ENCODE results near the gene GSDME.

Gene GSDME

DNA sequence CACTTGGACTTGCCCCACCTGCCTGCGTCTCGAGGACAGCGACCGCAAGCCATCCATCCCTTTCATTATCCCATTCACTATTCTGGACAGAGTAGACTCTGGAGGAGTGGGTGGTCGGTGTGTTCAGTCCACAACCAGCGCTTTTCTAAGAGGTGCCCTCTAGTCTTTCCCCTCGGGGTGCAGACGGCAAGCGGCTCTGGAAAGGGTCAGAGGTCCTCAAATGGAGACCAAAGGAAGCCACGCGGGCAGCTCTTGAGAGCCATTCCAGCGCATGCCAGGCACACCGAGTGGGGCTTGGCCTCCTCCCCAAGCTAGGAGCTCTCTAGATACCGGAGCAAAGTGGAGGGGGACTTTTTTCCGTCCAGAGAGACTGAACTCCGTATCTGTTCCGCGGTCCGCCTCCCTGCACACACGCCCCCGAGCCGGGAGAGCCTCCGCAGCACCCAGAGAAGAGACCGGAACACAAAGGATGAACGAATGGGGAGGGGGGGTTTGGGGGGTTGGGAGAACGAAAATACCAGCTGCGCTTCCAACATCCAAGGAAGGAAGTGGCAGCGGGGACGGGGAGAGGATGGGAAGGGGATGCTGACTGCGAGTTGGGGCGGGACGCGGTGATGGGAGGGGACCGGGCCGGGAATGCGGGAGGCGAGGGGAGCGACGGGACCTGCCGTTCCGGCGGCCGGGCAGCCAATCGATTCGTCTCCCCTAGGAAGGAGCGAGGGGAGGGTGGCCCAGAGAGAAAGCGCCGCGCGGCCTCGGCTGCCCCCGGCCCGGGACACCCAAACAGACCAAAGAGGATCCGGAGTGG, 515 bp downstream of the GSDME start (continued):
- TF ChIP-seq, protein P1, sequence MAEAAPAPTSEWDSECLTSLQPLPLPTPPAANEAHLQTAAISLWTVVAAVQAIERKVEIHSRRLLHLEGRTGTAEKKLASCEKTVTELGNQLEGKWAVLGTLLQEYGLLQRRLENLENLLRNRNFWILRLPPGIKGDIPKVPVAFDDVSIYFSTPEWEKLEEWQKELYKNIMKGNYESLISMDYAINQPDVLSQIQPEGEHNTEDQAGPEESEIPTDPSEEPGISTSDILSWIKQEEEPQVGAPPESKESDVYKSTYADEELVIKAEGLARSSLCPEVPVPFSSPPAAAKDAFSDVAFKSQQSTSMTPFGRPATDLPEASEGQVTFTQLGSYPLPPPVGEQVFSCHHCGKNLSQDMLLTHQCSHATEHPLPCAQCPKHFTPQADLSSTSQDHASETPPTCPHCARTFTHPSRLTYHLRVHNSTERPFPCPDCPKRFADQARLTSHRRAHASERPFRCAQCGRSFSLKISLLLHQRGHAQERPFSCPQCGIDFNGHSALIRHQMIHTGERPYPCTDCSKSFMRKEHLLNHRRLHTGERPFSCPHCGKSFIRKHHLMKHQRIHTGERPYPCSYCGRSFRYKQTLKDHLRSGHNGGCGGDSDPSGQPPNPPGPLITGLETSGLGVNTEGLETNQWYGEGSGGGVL (tag by site-specific recombination; IDR thresholded peaks at IDR 0.05) = peak; percentile 74
- TF ChIP-seq, protein P2, sequence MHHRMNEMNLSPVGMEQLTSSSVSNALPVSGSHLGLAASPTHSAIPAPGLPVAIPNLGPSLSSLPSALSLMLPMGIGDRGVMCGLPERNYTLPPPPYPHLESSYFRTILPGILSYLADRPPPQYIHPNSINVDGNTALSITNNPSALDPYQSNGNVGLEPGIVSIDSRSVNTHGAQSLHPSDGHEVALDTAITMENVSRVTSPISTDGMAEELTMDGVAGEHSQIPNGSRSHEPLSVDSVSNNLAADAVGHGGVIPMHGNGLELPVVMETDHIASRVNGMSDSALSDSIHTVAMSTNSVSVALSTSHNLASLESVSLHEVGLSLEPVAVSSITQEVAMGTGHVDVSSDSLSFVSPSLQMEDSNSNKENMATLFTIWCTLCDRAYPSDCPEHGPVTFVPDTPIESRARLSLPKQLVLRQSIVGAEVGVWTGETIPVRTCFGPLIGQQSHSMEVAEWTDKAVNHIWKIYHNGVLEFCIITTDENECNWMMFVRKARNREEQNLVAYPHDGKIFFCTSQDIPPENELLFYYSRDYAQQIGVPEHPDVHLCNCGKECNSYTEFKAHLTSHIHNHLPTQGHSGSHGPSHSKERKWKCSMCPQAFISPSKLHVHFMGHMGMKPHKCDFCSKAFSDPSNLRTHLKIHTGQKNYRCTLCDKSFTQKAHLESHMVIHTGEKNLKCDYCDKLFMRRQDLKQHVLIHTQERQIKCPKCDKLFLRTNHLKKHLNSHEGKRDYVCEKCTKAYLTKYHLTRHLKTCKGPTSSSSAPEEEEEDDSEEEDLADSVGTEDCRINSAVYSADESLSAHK (tag by site-specific recombination; IDR thresholded peaks at IDR 0.05) = no peak
- TF ChIP-seq, protein P3, sequence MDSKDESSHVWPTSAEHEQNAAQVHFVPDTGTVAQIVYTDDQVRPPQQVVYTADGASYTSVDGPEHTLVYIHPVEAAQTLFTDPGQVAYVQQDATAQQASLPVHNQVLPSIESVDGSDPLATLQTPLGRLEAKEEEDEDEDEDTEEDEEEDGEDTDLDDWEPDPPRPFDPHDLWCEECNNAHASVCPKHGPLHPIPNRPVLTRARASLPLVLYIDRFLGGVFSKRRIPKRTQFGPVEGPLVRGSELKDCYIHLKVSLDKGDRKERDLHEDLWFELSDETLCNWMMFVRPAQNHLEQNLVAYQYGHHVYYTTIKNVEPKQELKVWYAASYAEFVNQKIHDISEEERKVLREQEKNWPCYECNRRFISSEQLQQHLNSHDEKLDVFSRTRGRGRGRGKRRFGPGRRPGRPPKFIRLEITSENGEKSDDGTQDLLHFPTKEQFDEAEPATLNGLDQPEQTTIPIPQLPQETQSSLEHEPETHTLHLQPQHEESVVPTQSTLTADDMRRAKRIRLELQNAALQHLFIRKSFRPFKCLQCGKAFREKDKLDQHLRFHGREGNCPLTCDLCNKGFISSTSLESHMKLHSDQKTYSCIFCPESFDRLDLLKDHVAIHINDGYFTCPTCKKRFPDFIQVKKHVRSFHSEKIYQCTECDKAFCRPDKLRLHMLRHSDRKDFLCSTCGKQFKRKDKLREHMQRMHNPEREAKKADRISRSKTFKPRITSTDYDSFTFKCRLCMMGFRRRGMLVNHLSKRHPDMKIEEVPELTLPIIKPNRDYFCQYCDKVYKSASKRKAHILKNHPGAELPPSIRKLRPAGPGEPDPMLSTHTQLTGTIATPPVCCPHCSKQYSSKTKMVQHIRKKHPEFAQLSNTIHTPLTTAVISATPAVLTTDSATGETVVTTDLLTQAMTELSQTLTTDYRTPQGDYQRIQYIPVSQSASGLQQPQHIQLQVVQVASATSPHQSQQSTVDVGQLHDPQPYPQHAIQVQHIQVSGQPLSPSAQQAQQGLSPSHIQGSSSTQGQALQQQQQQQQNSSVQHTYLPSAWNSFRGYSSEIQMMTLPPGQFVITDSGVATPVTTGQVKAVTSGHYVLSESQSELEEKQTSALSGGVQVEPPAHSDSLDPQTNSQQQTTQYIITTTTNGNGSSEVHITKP (tag by site-specific recombination; IDR thresholded peaks at IDR 0.05) = peak; percentile 82
- TF ChIP-seq, protein P4, sequence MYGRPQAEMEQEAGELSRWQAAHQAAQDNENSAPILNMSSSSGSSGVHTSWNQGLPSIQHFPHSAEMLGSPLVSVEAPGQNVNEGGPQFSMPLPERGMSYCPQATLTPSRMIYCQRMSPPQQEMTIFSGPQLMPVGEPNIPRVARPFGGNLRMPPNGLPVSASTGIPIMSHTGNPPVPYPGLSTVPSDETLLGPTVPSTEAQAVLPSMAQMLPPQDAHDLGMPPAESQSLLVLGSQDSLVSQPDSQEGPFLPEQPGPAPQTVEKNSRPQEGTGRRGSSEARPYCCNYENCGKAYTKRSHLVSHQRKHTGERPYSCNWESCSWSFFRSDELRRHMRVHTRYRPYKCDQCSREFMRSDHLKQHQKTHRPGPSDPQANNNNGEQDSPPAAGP (tag by site-specific recombination; IDR thresholded peaks at IDR 0.05) = 0 out of 2 replicates have a peak, but pooled peaks have one; percentile 23
- TF ChIP-seq, protein P5, sequence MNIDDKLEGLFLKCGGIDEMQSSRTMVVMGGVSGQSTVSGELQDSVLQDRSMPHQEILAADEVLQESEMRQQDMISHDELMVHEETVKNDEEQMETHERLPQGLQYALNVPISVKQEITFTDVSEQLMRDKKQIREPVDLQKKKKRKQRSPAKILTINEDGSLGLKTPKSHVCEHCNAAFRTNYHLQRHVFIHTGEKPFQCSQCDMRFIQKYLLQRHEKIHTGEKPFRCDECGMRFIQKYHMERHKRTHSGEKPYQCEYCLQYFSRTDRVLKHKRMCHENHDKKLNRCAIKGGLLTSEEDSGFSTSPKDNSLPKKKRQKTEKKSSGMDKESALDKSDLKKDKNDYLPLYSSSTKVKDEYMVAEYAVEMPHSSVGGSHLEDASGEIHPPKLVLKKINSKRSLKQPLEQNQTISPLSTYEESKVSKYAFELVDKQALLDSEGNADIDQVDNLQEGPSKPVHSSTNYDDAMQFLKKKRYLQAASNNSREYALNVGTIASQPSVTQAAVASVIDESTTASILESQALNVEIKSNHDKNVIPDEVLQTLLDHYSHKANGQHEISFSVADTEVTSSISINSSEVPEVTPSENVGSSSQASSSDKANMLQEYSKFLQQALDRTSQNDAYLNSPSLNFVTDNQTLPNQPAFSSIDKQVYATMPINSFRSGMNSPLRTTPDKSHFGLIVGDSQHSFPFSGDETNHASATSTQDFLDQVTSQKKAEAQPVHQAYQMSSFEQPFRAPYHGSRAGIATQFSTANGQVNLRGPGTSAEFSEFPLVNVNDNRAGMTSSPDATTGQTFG (tag by site-specific recombination; IDR thresholded peaks at IDR 0.05; ENCODE audit: borderline replicate concordance) = no peak
- TF ChIP-seq ZBTB20 (tag by site-specific recombination; IDR thresholded peaks at IDR 0.05) = peak; percentile 43; the same call in 1 of the 2 replicates
- TF ChIP-seq ZFP37 (tag by site-specific recombination; IDR thresholded peaks at IDR 0.05) = no peak
- TF ChIP-seq, protein P6, sequence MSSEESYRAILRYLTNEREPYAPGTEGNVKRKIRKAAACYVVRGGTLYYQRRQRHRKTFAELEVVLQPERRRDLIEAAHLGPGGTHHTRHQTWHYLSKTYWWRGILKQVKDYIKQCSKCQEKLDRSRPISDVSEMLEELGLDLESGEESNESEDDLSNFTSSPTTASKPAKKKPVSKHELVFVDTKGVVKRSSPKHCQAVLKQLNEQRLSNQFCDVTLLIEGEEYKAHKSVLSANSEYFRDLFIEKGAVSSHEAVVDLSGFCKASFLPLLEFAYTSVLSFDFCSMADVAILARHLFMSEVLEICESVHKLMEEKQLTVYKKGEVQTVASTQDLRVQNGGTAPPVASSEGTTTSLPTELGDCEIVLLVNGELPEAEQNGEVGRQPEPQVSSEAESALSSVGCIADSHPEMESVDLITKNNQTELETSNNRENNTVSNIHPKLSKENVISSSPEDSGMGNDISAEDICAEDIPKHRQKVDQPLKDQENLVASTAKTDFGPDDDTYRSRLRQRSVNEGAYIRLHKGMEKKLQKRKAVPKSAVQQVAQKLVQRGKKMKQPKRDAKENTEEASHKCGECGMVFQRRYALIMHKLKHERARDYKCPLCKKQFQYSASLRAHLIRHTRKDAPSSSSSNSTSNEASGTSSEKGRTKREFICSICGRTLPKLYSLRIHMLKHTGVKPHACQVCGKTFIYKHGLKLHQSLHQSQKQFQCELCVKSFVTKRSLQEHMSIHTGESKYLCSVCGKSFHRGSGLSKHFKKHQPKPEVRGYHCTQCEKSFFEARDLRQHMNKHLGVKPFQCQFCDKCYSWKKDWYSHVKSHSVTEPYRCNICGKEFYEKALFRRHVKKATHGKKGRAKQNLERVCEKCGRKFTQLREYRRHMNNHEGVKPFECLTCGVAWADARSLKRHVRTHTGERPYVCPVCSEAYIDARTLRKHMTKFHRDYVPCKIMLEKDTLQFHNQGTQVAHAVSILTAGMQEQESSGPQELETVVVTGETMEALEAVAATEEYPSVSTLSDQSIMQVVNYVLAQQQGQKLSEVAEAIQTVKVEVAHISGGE (tag by site-specific recombination; conservative IDR thresholded peaks at IDR 0.05; ENCODE audit: low read depth) = peak; percentile 64
- TF ChIP-seq, protein P7, sequence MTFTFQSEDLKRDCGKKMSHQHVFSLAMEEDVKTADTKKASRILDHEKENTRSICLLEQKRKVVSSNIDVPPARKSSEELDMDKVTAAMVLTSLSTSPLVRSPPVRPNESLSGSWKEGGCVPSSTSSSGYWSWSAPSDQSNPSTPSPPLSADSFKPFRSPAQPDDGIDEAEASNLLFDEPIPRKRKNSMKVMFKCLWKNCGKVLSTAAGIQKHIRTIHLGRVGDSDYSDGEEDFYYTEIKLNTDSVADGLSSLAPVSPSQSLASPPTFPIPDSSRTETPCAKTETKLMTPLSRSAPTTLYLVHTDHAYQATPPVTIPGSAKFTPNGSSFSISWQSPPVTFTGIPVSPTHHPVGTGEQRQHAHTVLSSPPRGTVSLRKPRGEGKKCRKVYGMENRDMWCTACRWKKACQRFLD (tag by site-specific recombination; IDR thresholded peaks at IDR 0.05) = no peak
- TF ChIP-seq, protein P8, sequence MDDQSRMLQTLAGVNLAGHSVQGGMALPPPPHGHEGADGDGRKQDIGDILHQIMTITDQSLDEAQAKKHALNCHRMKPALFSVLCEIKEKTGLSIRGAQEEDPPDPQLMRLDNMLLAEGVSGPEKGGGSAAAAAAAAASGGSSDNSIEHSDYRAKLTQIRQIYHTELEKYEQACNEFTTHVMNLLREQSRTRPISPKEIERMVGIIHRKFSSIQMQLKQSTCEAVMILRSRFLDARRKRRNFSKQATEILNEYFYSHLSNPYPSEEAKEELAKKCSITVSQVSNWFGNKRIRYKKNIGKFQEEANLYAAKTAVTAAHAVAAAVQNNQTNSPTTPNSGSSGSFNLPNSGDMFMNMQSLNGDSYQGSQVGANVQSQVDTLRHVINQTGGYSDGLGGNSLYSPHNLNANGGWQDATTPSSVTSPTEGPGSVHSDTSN (CRISPR knock-in tag; IDR thresholded peaks at IDR 0.05) = 0 out of 2 replicates have a peak, but pooled peaks have one; percentile 15
- TF ChIP-seq ZIC2 (tag by site-specific recombination; IDR thresholded peaks at IDR 0.05) = no peak
- 0 out of 2 replicates have a peak, but pooled peaks have one; percentile 14 for TF ChIP-seq SP7 (tag by site-specific recombination; IDR thresholded peaks at IDR 0.05)
- TF ChIP-seq ZNF76 (tag by site-specific recombination; IDR thresholded peaks at IDR 0.05; ENCODE audit: borderline replicate concordance, low read depth) = peak; percentile 63; the same call in 1 of the 2 replicates
- peak; percentile 48; the same call in 1 of the 2 replicates for TF ChIP-seq ZNF600 (tag by site-specific recombination; IDR thresholded peaks at IDR 0.05)
- peak; percentile 75 for TF ChIP-seq SP2 (tag by site-specific recombination; IDR thresholded peaks at IDR 0.05)
- peak; percentile 74 for TF ChIP-seq ZBTB8A (tag by site-specific recombination; IDR thresholded peaks at IDR 0.05)
- TF ChIP-seq ZNF660 (tag by site-specific recombination; IDR thresholded peaks at IDR 0.05) = no peak
- peak; percentile 60 for TF ChIP-seq ZEB2 (tag by site-specific recombination; IDR thresholded peaks at IDR 0.05)
- TF ChIP-seq ZNF791 (tag by site-specific recombination; IDR thresholded peaks at IDR 0.05) = no peak

Measured in HEK293 (cell line).